Endothelial cell of umbilical vein (primary cell): ENCODE results near the gene DUSP16. TPM values are rescaled to one million over a fixed set of nuclear protein-coding genes. Genes with fewer than 3 reads are reported as not detected.

ENCODE experiments used
- BruUV-seq: library from RNA; stranded (reverse); fragments of 400-500 nt; replicated peaks from 2 replicates; lab custom pipeline; 2021; lab: Mats Ljungman, UMichigan
- CTCF ChIA-PET: fragments of 300-600, 350-600 bp; sonication (Branson Sonifier 250); formaldehyde crosslinking; loops from one replicate; lab custom pipeline; 2021; ENCODE audit warnings: antibody characterized with exemption, inconsistent platforms; lab: Charles Lee
- POLR2A ChIA-PET: fragments of 300-600, 350-600 bp; sonication (Branson Sonifier 250); formaldehyde crosslinking; loops from one replicate; lab custom pipeline; 2021; ENCODE audit warnings: antibody characterized with exemption, inconsistent platforms; lab: Charles Lee
- DNase-seq: peaks from one replicate; pipeline ENCODE4 v3.0.0-alpha.2; 2011; ENCODE audit warnings: low read depth, low spot score
- FAIRE-seq: peaks from 2 replicates; lab custom pipeline; 2011; peaks lifted over from hg19 to GRCh38; lab: Jason Lieb, UNC
- H2AFZ ChIP-seq: 2 replicates; pipeline ENCODE4 v1.6.0; 2012; ENCODE audit warnings: low read depth, low read length, control low read depth, inconsistent platforms
- H3K27ac ChIP-seq: 2 replicates; pipeline ENCODE4 v1.5.1; 2011; ENCODE audit warnings: low read depth, mild to moderate bottlenecking, control low read depth, low read length, moderate library complexity; ENCODE audit not compliant: insufficient read depth
- H3K27me3 ChIP-seq, 2 experiments: 2 replicates each; pipeline versions ENCODE4 v1.6.0 to v1.6.1; 2011; ENCODE audit warnings: low read length in 2 of 2, mixed read lengths in 1 of 2; ENCODE audit not compliant: control insufficient read depth in 2 of 2, insufficient read depth in 2 of 2
- H3K36me3 ChIP-seq, 2 experiments: 2 replicates in 1 of 2; 3 replicates in 1 of 2; pipeline ENCODE4 v1.5.1; 2011; ENCODE audit warnings: low read length in 2 of 2, mild to moderate bottlenecking in 1 of 2, moderate library complexity in 1 of 2; ENCODE audit not compliant: control insufficient read depth in 2 of 2, insufficient read depth in 2 of 2; ENCODE audit errors: extremely low read depth in 1 of 2
- H3K4me1 ChIP-seq: 3 replicates; pipeline ENCODE4 v1.5.1; 2011; ENCODE audit warnings: mild to moderate bottlenecking, low read length; ENCODE audit not compliant: control insufficient read depth, insufficient read depth; ENCODE audit errors: extremely low read depth
- H3K4me2 ChIP-seq: 2 replicates; pipeline ENCODE4 v1.6.1; 2011; ENCODE audit warnings: low read length, control low read depth, mixed read lengths; ENCODE audit not compliant: insufficient read depth
- H3K4me3 ChIP-seq, 3 experiments: fragments of 200-600 bp in 1 of 3; sonication (generic), shearing (Covaris generic) in 1 of 3; replicated peaks in 1 of 3; 2 replicates each; pipeline ENCODE4 v1.5.1; 2011 to 2016; ENCODE audit warnings: control low read depth in 3 of 3, low read length in 3 of 3, mild to moderate bottlenecking in 2 of 3, inconsistent platforms in 1 of 3, low read depth in 1 of 3, moderate library complexity in 1 of 3; ENCODE audit not compliant: insufficient read depth in 1 of 3
- H3K79me2 ChIP-seq: 2 replicates; pipeline ENCODE4 v1.6.0; 2012; ENCODE audit warnings: low read length, inconsistent platforms; ENCODE audit not compliant: control insufficient read depth, insufficient read depth
- H3K9ac ChIP-seq: replicated peaks from 2 replicates; pipeline ENCODE3; 2011; ENCODE audit warnings: low read length, control low read depth; ENCODE audit not compliant: insufficient read depth; ENCODE audit errors: extremely low read depth
- H3K9me1 ChIP-seq: replicated peaks from 3 replicates; pipeline ENCODE4 v1.6.0; 2011; ENCODE audit warnings: mild to moderate bottlenecking, low read length; ENCODE audit not compliant: control insufficient read depth, insufficient read depth; ENCODE audit errors: extremely low read depth
- H3K9me3 ChIP-seq: replicated peaks from 2 replicates; pipeline ENCODE4 v1.5.1; 2012; ENCODE audit warnings: low read length, inconsistent platforms; ENCODE audit not compliant: control insufficient read depth, insufficient read depth
- H4K20me1 ChIP-seq: replicated peaks from 2 replicates; pipeline ENCODE3; 2011; ENCODE audit warnings: mild to moderate bottlenecking, low read length; ENCODE audit not compliant: control insufficient read depth, insufficient read depth; ENCODE audit errors: extremely low read depth
- EZH2 ChIP-seq: IDR thresholded peaks from 2 replicates; pipeline ENCODE4 v1.6.1; 2012; ENCODE audit warnings: borderline replicate concordance, low read depth, mild to moderate bottlenecking, moderate library complexity, low read length, inconsistent platforms; ENCODE audit not compliant: severe bottlenecking
- FOS ChIP-seq: IDR thresholded peaks from 2 replicates; pipeline ENCODE4 v1.6.1; 2011; ENCODE audit warnings: mild to moderate bottlenecking, low read length, moderate library complexity, borderline replicate concordance; ENCODE audit not compliant: insufficient read depth
- GATA2 ChIP-seq: IDR thresholded peaks from 2 replicates; pipeline ENCODE4 v1.7.0; 2011; ENCODE audit warnings: low read depth, mild to moderate bottlenecking, moderate library complexity, mixed read lengths, low read length; ENCODE audit not compliant: insufficient read length, insufficient read depth
- JUN ChIP-seq: IDR thresholded peaks from 2 replicates; pipeline ENCODE4 v1.6.1; 2011; ENCODE audit warnings: borderline replicate concordance, low read depth; ENCODE audit not compliant: insufficient read length, insufficient read depth
- MYC ChIP-seq: IDR thresholded peaks from one replicate; pipeline ENCODE4 v1.6.1; 2011; ENCODE audit warnings: mild to moderate bottlenecking, low read depth, low read length
- POLR2A ChIP-seq: IDR thresholded peaks from 2 replicates; pipeline ENCODE4 v1.6.1; 2012; ENCODE audit warnings: low read depth, mild to moderate bottlenecking, control low read depth, low read length
- POLR2AphosphoS5 ChIP-seq: IDR thresholded peaks from 2 replicates; pipeline ENCODE4 v1.6.1; 2012; ENCODE audit warnings: low read depth, mild to moderate bottlenecking, control low read depth, low read length, moderate library complexity; ENCODE audit not compliant: insufficient read depth
- dilution Hi-C: fragments of 300-500 bp; cut with MboI; formaldehyde crosslinking; loops from one replicate; pipeline ENCODE4 v1.15.0; 2019; ENCODE audit warnings: low sequenced_read_pairs; ENCODE audit not compliant: extremely low pct_ligation_motif_present
- intact Hi-C: fragments of 100-400 bp; cut with micrococcal nuclease; formaldehyde crosslinking; loops from one replicate; pipeline ENCODE4 v1.10.0; 2022
- polyA plus RNA-seq, 4 experiments: library from polyadenylated mRNA; depleted of rRNA in 3 of 4; stranded (reverse) in 3 of 4; unstranded in 1 of 4; fragments of >200 nt; gene quantifications; 2 replicates each; pipeline versions ENCODE4 v1.2.1 to v1.2.3, GENCODE V29; 2011 to 2012; ENCODE audit warnings: missing spikeins in 1 of 4
- total RNA-seq: library from RNA; stranded (reverse); gene quantifications from 2 replicates; pipeline ENCODE4 v1.2.3, GENCODE V29; 2021
- TF ChIP-seq, protein P1 (sequence below), 2 donors: IDR thresholded peaks; 1 replicate in 1 of 2; 2 replicates in 1 of 2; pipeline ENCODE4 v1.5.1; 2011; ENCODE audit warnings: low read length in 2 of 2, mild to moderate bottlenecking in 2 of 2, moderate library complexity in 2 of 2, control low read depth in 1 of 2, inconsistent platforms in 1 of 2, low read depth in 1 of 2; ENCODE audit not compliant: insufficient read depth in 1 of 2; ENCODE audit errors: extremely low read depth in 1 of 2
- TF ChIP-seq, protein P2 (sequence below): IDR thresholded peaks from 2 replicates; pipeline ENCODE4 v1.6.1; 2011; ENCODE audit not compliant: insufficient read depth, insufficient read length

The DUSP16 gene
- total and polyA plus RNA-seq, 2 donors (not counting 3 experiments of a cell fraction or from before 2014, with no cell fraction given), result 7.4 to 19.5 TPM

DNA sequence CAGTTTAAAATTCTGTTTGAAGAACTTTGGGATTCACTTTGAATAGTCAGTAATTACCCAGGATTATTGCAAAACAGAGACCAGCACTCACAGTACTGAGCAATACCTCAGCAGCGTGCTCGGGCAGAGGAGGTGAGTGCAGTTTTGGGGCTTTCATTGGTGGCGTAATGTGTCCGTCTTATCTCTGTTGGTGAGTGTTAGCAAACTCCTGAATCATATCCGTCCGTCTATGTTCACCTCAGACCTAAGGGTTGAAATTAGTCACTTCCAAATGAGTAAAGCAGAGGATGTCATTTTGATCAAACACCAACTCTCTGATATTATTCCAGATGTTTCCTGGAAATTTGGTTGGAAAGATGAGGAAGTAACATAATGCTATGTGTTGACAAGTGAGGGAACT is 123.0 kb downstream of the DUSP16 start:
- Histone ChIP-seq H2AFZ (no peak overlapping the region), H3K4me3 (no peak overlapping the region), H3K27me3 (no peaks in the 10 kb centered on the region), H3K9me1 (no peaks in the 10 kb centered on the region), H3K36me3 (no peaks in the 10 kb centered on the region), H3K27ac (peak overlapping the region; percentile 97), H3K4me2 (peak overlapping the region; percentile 75), H4K20me1 (no peaks in the 10 kb centered on the region), H3K4me1 (peaks cover 54% of the 10 kb centered on the region), H3K79me2 (peaks cover 1% of the 10 kb centered on the region), H3K9ac (peak overlapping the region; percentile 35), H3K9me3 (no peaks in the 10 kb centered on the region)
- DNase-seq (peak; percentile 98), FAIRE-seq (peak; percentile 97)
- TF ChIP-seq MYC (peak; percentile 34), EZH2 (no peak), GATA2 (peak; percentile 93), POLR2A (peak; percentile 93), FOS (peak; percentile 91), JUN (peak; percentile 100), POLR2AphosphoS5 (peak; percentile 95)
- TF ChIP-seq, protein P1, sequence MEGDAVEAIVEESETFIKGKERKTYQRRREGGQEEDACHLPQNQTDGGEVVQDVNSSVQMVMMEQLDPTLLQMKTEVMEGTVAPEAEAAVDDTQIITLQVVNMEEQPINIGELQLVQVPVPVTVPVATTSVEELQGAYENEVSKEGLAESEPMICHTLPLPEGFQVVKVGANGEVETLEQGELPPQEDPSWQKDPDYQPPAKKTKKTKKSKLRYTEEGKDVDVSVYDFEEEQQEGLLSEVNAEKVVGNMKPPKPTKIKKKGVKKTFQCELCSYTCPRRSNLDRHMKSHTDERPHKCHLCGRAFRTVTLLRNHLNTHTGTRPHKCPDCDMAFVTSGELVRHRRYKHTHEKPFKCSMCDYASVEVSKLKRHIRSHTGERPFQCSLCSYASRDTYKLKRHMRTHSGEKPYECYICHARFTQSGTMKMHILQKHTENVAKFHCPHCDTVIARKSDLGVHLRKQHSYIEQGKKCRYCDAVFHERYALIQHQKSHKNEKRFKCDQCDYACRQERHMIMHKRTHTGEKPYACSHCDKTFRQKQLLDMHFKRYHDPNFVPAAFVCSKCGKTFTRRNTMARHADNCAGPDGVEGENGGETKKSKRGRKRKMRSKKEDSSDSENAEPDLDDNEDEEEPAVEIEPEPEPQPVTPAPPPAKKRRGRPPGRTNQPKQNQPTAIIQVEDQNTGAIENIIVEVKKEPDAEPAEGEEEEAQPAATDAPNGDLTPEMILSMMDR (IDR thresholded peaks at IDR 0.05; ENCODE audit: extremely low read depth in 1 of 2, insufficient read depth in 1 of 2, low read depth in 1 of 2, low read length in 2 of 2), result no peak
- TF ChIP-seq, protein P2, sequence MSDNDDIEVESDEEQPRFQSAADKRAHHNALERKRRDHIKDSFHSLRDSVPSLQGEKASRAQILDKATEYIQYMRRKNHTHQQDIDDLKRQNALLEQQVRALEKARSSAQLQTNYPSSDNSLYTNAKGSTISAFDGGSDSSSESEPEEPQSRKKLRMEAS, result no peak
- CTCF ChIA-PET, result interaction anchor here (0.6 kb wide), 1 partner anchor 41 kb away, joined by 3 read pairs; no protein-coding TSS in a partner anchor
- intact Hi-C loops, result loop anchor here (1.0 kb wide), 1 partner anchor 36 kb away; no protein-coding TSS in a partner anchor
- POLR2A ChIA-PET, result no interaction called here
- dilution Hi-C loops, result no loop called here
- no TSS peak for BruUV-seq
